ENCODE data around the gene TRRAP. TPM values are rescaled to one million over a fixed set of nuclear protein-coding genes. Genes with fewer than 3 reads are reported as not detected.

Gene TRRAP
- polyA plus RNA-seq, 2 of the 4 experiments (the other 2 are of a cell fraction): 12.2 to 22.1 TPM

DNA sequence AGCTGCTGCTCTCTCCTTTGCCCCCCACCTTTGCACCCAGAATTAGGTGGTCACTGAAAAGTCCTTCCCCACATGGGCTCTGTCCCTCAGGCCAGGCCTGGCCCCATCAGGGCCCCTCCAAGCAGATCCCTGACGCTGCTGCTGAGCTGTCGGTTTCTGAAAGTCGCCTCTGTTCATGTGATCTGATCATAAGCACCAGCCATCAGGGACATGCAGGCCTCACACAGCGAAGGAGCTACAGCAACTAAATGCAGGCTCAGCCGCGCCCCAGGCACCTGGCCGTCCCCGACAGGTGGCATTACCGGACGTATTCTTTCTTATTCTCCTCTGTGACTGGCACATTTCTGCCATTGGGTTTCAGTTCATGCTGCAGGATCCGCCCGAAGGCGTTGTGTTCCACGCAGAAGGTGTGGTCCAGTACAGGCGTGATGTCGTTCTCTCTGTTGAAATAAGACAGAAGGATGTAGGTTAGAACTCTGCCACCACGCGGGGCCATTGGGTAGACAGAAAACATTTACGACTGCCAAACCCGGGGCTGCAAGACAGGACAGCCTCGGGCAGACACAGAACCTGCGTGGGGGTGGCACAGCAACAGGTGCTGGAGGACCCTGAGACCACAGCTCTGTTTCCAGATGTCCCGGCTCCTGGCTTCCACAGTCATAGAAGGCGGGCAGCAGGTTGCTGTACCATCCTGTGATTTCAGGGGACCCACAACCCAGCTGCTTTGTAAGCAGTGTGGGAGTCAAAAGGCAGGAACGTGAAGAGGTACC, 159.9 kb downstream of the TRRAP start:
- Histone ChIP-seq H3K4me1 (peaks cover 16% of the 10 kb centered on the region), H3K27ac (no peak overlapping the region), H3K4me3 (no peak overlapping the region), H3K4me2 (no peak overlapping the region), H3K9me3 (no peaks in the 10 kb centered on the region)
- FAIRE-seq (no peak), ATAC-seq (no peak), DNase-seq (ENCODE audit: low read depth in 1 of 2, low spot score in 1 of 2) (no peak)
- 93% methylated on average over 24 of the region's 25 CpGs for WGBS (ENCODE audit: missing lambda C conversion rate)
- ChIA-PET CTCF (interaction anchor here (2.5 to 12.9 kb wide), 4 partner anchors 10 to 282 kb away, joined by 7 to 197 read pairs (median 18); no protein-coding TSS in a partner anchor), POLR2A (no interaction called here)
- TF ChIP-seq NR3C1 (IDR thresholded peaks at IDR 0.05) (no peak), CEBPB (IDR thresholded peaks at IDR 0.05) (no peak), ZFP36 (IDR thresholded peaks at IDR 0.05; ENCODE audit: borderline replicate concordance, partially characterized antibody) (no peak), EHMT2 (IDR thresholded peaks at IDR 0.05; ENCODE audit: low read depth) (no peak), KDM5A (IDR thresholded peaks at IDR 0.05) (no peak), MAZ (IDR thresholded peaks at IDR 0.05; ENCODE audit: borderline replicate concordance, low read depth, low read length) (no peak), CBX8 (IDR thresholded peaks at IDR 0.05) (no peak), PHF8 (IDR thresholded peaks at IDR 0.05; ENCODE audit: borderline replicate concordance, low read depth) (no peak), POLR2AphosphoS2 (conservative IDR thresholded peaks at IDR 0.05; ENCODE audit: low read length) (no peak), RNF2 (IDR thresholded peaks at IDR 0.05; ENCODE audit: borderline replicate concordance, low read depth) (no peak), EHF (CRISPR knock-in tag; IDR thresholded peaks at IDR 0.05) (no peak), FOXS1 (CRISPR knock-in tag; IDR thresholded peaks at IDR 0.05) (no peak), JUNB (IDR thresholded peaks at IDR 0.05) (no peak)
- TF ChIP-seq, protein P1, sequence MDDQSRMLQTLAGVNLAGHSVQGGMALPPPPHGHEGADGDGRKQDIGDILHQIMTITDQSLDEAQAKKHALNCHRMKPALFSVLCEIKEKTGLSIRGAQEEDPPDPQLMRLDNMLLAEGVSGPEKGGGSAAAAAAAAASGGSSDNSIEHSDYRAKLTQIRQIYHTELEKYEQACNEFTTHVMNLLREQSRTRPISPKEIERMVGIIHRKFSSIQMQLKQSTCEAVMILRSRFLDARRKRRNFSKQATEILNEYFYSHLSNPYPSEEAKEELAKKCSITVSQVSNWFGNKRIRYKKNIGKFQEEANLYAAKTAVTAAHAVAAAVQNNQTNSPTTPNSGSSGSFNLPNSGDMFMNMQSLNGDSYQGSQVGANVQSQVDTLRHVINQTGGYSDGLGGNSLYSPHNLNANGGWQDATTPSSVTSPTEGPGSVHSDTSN (IDR thresholded peaks at IDR 0.05): no peak
- TF ChIP-seq, protein P2, sequence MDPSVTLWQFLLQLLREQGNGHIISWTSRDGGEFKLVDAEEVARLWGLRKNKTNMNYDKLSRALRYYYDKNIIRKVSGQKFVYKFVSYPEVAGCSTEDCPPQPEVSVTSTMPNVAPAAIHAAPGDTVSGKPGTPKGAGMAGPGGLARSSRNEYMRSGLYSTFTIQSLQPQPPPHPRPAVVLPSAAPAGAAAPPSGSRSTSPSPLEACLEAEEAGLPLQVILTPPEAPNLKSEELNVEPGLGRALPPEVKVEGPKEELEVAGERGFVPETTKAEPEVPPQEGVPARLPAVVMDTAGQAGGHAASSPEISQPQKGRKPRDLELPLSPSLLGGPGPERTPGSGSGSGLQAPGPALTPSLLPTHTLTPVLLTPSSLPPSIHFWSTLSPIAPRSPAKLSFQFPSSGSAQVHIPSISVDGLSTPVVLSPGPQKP (IDR thresholded peaks at IDR 0.05; ENCODE audit: low read depth, low read length): no peak
- TF ChIP-seq, protein P3, sequence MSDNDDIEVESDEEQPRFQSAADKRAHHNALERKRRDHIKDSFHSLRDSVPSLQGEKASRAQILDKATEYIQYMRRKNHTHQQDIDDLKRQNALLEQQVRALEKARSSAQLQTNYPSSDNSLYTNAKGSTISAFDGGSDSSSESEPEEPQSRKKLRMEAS (IDR thresholded peaks at IDR 0.05): no peak

DNA sequence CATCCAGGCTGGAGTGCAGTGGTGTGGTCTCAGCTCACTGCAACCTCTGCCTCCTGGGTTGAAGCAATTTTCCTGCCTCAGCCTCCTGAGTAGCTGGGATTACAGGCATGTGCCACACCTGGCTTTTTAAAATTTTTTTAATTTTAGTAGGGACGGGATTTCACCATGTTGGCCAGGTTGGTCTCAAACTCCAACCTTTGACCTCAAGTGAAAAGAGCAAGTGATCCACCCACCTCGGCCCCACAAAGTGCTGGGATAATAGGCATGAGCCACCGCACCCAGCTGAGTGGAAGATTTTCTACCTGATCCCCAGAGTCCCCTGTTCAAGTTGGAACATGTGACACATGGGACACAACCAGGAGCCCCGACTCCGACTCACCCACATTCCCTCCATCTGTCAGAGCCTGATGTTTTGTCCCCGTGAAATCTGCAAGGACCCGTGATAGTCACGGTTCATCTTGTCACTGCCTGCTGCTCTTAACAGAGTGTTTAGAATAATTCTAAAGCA, 161.1 kb downstream of the TRRAP start:
- no peak overlapping the region for H3K4me2 ChIP-seq
- no peak for ATAC-seq
- 90% methylated on average over 8 of the region's 8 CpGs for WGBS (ENCODE audit: missing lambda C conversion rate)
- POLR2A ChIA-PET: no interaction called here
- FAIRE-seq: no peak
- no peak overlapping the region for H3K27ac ChIP-seq
- DNase-seq (ENCODE audit: low read depth in 1 of 2, low spot score in 1 of 2): no peak
- CTCF ChIA-PET: interaction anchor here (0.7 to 12.9 kb wide), 9 partner anchors 12 to 326 kb away, joined by 3 to 197 read pairs (median 7); partner anchors contain the start of gene KPNA7
- H3K4me3 ChIP-seq: no peak overlapping the region
- TF ChIP-seq EHMT2 (IDR thresholded peaks at IDR 0.05; ENCODE audit: low read depth): no peak
- H3K9me3 ChIP-seq: no peaks in the 10 kb centered on the region
- peaks cover 16% of the 10 kb centered on the region for H3K4me1 ChIP-seq

DNA sequence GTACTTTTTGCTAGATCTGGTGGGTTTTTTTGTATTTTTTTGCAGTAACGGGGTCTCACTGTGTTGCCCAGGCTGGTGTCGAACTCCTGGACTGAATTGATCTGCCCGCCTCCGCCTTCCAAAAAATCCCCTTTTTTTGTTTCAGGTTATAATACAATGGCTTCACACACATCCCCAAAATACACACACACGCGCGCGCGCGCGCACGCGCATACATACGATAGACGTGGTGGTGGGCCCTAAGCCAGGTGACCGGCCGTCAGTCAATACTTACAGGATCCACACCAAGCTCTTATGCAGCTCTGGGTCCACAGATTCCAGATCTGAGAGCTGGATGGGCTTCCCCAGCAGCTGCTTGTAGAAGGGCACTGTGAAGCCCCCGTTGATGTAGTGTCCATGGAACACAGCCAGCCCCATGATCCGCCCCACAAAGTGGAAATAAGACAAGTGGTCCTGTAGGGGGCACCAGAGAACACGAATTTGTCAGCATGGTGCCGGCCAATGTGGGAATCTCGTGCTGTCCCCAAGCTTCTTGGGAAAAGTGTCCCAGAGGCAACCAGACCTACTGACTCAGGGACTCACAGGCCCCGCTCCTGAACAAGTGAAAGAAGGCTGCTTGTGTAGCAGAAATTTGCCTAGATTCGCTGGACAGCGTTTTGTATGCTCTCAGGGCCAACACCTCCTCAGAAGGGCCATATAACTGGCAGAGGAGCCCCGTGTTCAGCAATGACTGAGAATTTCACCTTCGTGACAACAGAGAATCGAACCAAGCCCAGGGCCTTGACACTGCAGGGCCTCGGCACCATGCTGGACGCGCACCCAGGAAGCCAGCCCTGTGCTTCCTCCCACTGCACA, 162.0 kb downstream of the TRRAP start:
- Histone ChIP-seq H3K4me1 (peaks cover 16% of the 10 kb centered on the region), H3K27ac (peak overlapping the region; percentile 69 to 72), H3K4me2 (0 out of 3 replicates have a peak overlapping the region, but pooled peaks have one; percentile 35), H3K9me3 (no peaks in the 10 kb centered on the region), H3K4me3 (no peak overlapping the region)
- CTCF ChIA-PET: interaction anchor here (0.6 to 12.9 kb wide), 63 partner anchors 9 to 854 kb away, joined by 3 to 197 read pairs (median 4); partner anchors contain the start of genes KPNA7 and SMURF1
- POLR2A ChIA-PET: no interaction called here
- ATAC-seq (peak; percentile 80 to 85), FAIRE-seq (no peak), DNase-seq (ENCODE audit: low read depth in 1 of 2, low spot score in 1 of 2) (peak; percentile 90 to 95)
- WGBS (ENCODE audit: missing lambda C conversion rate): 73% methylated on average over 31 of the region's 31 CpGs
- TF ChIP-seq, protein P4, sequence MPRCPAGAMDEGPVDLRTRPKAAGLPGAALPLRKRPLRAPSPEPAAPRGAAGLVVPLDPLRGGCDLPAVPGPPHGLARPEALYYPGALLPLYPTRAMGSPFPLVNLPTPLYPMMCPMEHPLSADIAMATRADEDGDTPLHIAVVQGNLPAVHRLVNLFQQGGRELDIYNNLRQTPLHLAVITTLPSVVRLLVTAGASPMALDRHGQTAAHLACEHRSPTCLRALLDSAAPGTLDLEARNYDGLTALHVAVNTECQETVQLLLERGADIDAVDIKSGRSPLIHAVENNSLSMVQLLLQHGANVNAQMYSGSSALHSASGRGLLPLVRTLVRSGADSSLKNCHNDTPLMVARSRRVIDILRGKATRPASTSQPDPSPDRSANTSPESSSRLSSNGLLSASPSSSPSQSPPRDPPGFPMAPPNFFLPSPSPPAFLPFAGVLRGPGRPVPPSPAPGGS (IDR thresholded peaks at IDR 0.05): no peak
- TF ChIP-seq MYC (IDR thresholded peaks at IDR 0.05; ENCODE audit: borderline replicate concordance, low read length) (no peak), HOXA7 (CRISPR knock-in tag; IDR thresholded peaks at IDR 0.05) (no peak), JUNB (IDR thresholded peaks at IDR 0.05) (no peak), MAZ (IDR thresholded peaks at IDR 0.05; ENCODE audit: borderline replicate concordance, low read depth, low read length) (no peak), FOSL2 (IDR thresholded peaks at IDR 0.05) (no peak), FOSL2 (CRISPR knock-in tag; IDR thresholded peaks at IDR 0.05) (no peak), CBX8 (IDR thresholded peaks at IDR 0.05) (no peak), RAD21 (conservative IDR thresholded peaks at IDR 0.05 in 1 of 2, IDR thresholded peaks at IDR 0.05 in 1 of 2) (peak; percentile 95 to 96), ZC3H11A (IDR thresholded peaks at IDR 0.05) (no peak), EP300 (IDR thresholded peaks at IDR 0.05) (no peak), POLR2AphosphoS2 (conservative IDR thresholded peaks at IDR 0.05; ENCODE audit: low read length) (no peak), RARB (CRISPR knock-in tag; IDR thresholded peaks at IDR 0.05) (no peak), TP53 (CRISPR knock-in tag; IDR thresholded peaks at IDR 0.05) (no peak), RCOR1 (IDR thresholded peaks at IDR 0.05; ENCODE audit: low read depth, low read length) (no peak), NPAS2 (CRISPR knock-in tag; IDR thresholded peaks at IDR 0.05; ENCODE audit: borderline replicate concordance) (no peak), SMC3 (IDR thresholded peaks at IDR 0.05) (peak; percentile 92)
